GM12878 (cell line): ENCODE results near the gene IL22RA2. TPM values are rescaled to one million over a fixed set of nuclear protein-coding genes. Genes with fewer than 3 reads are reported as not detected.
A peak's percentile ranks its signal among the peaks of the same experiment; 100 is the strongest.

Experiments used
- EED ChIP-seq: sonication (generic); IDR thresholded peaks from 2 replicates; pipeline ENCODE4 v1.6.1; 2016; ENCODE audit warnings: antibody characterized with exemption, low read depth
- EGR1 ChIP-seq, 2 experiments: IDR thresholded peaks; 1 replicate in 1 of 2; 2 replicates in 1 of 2; pipeline ENCODE4 v1.6.1; 2011 to 2012; ENCODE audit warnings: low read depth in 2 of 2, low read length in 2 of 2, borderline replicate concordance in 1 of 2, mild to moderate bottlenecking in 1 of 2, moderate library complexity in 1 of 2
- FOXM1 ChIP-seq: IDR thresholded peaks from 2 replicates; pipeline ENCODE4 v1.6.1; 2012; ENCODE audit warnings: low read depth, mild to moderate bottlenecking, inconsistent platforms, low read length, moderate library complexity
- HDAC2 ChIP-seq: fragments of 200-600 bp; sonication (generic); IDR thresholded peaks from 2 replicates; pipeline ENCODE4 v1.6.1; 2017
- MEF2B ChIP-seq: fragments of 450-650 bp; IDR thresholded peaks from 2 replicates; pipeline ENCODE4 v1.6.1; 2018; ENCODE audit warnings: mild to moderate bottlenecking, moderate library complexity; ENCODE audit not compliant: partially characterized antibody, poor library complexity, severe bottlenecking
- NR2C1 ChIP-seq: fragments of 450-650 bp; IDR thresholded peaks from 2 replicates; pipeline ENCODE4 v1.6.1; 2017; ENCODE audit warnings: antibody characterized with exemption, mild to moderate bottlenecking, moderate library complexity
- PAX8 ChIP-seq: fragments of 450-650 bp; IDR thresholded peaks from 2 replicates; pipeline ENCODE4 v1.6.1; 2017; ENCODE audit warnings: mild to moderate bottlenecking, moderate library complexity
- PBX3 ChIP-seq: IDR thresholded peaks from 2 replicates; pipeline ENCODE4 v1.6.1; 2011; ENCODE audit warnings: mild to moderate bottlenecking, low read depth, low read length, moderate library complexity; ENCODE audit not compliant: insufficient replicate concordance
- RAD21 ChIP-seq: IDR thresholded peaks from 2 replicates; pipeline ENCODE4 v1.6.1; 2011; ENCODE audit warnings: mild to moderate bottlenecking, low read depth, low read length, moderate library complexity; ENCODE audit not compliant: insufficient read depth
- RAD51 ChIP-seq: fragments of 450-650 bp; IDR thresholded peaks from 2 replicates; pipeline ENCODE4 v1.6.1; 2016; ENCODE audit warnings: moderate library complexity, mild to moderate bottlenecking, inconsistent platforms
- SKIL ChIP-seq: fragments of 450-650 bp; IDR thresholded peaks from 2 replicates; pipeline ENCODE4 v1.6.1; 2017; ENCODE audit warnings: mild to moderate bottlenecking, low read depth, inconsistent platforms; ENCODE audit not compliant: poor library complexity, severe bottlenecking
- USF2 ChIP-seq: IDR thresholded peaks from 2 replicates; pipeline ENCODE4 v1.6.1; 2011; ENCODE audit warnings: low read depth, low read length, improper control_type of control experiment, borderline replicate concordance
- YBX1 ChIP-seq: fragments of 450-650 bp; IDR thresholded peaks from 2 replicates; pipeline ENCODE4 v1.6.1; 2016; ENCODE audit warnings: antibody characterized with exemption
- ZNF217 ChIP-seq: fragments of 450-650 bp; IDR thresholded peaks from 2 replicates; pipeline ENCODE4 v1.6.1; 2017; ENCODE audit warnings: antibody characterized with exemption, mild to moderate bottlenecking
- ZNF384 ChIP-seq: IDR thresholded peaks from 2 replicates; pipeline ENCODE4 v1.6.1; 2012; ENCODE audit warnings: low read depth, mild to moderate bottlenecking, low read length, improper control_type of control experiment, borderline replicate concordance
- polyA plus RNA-seq, 11 experiments: library from polyadenylated mRNA; depleted of rRNA in 4 of 11; unstranded in 6 of 11; stranded (reverse) in 5 of 11; fragments of >200 nt; fragmentation: Nextera tagmentation in 4 of 11; fragmentation: Illumina TruSeq in 1 of 11; extraction: Ambion mirVana in 4 of 11; extraction: Trizol in 1 of 11; gene quantifications; 1 replicate in 1 of 11; 2 replicates in 10 of 11; pipeline versions ENCODE4 v1.2.1 to v1.2.3, GENCODE V29; 2011 to 2016; ENCODE audit warnings: inconsistent platforms in 2 of 11, missing spikeins in 2 of 11, low read depth in 1 of 11
- total RNA-seq, 4 experiments: library from RNA; depleted of rRNA in 3 of 4; stranded (reverse); fragments of >200 nt in 3 of 4; fragmentation: Illumina TruSeq in 1 of 4; extraction: Trizol in 1 of 4; gene quantifications; 2 replicates each; pipeline versions ENCODE4 v1.2.1 to v1.2.3, GENCODE V29; 2013 to 2021
- TF ChIP-seq, protein P1 (sequence below): fragments of 450-650 bp; IDR thresholded peaks from 2 replicates; pipeline ENCODE4 v1.6.1; 2017; ENCODE audit warnings: mild to moderate bottlenecking, moderate library complexity
- TF ChIP-seq, protein P2 (sequence below): fragments of 450-650 bp; IDR thresholded peaks from 2 replicates; pipeline ENCODE4 v1.6.1; 2017; ENCODE audit warnings: mild to moderate bottlenecking, moderate library complexity

IL22RA2 gene
- total and polyA plus RNA-seq, 10 of the 15 experiments (the other 5 are each of a cell fraction or from before 2014, with no cell fraction given): 0.05 to 0.22 (median 0.09) TPM; not detected in 3

GRCh38 chr6:137167702-137168377 is 5.6 kb downstream of the IL22RA2 start (continued):
- TF ChIP-seq SKIL: peak; percentile 85
- no peak for TF ChIP-seq PAX8
- TF ChIP-seq, protein P1, sequence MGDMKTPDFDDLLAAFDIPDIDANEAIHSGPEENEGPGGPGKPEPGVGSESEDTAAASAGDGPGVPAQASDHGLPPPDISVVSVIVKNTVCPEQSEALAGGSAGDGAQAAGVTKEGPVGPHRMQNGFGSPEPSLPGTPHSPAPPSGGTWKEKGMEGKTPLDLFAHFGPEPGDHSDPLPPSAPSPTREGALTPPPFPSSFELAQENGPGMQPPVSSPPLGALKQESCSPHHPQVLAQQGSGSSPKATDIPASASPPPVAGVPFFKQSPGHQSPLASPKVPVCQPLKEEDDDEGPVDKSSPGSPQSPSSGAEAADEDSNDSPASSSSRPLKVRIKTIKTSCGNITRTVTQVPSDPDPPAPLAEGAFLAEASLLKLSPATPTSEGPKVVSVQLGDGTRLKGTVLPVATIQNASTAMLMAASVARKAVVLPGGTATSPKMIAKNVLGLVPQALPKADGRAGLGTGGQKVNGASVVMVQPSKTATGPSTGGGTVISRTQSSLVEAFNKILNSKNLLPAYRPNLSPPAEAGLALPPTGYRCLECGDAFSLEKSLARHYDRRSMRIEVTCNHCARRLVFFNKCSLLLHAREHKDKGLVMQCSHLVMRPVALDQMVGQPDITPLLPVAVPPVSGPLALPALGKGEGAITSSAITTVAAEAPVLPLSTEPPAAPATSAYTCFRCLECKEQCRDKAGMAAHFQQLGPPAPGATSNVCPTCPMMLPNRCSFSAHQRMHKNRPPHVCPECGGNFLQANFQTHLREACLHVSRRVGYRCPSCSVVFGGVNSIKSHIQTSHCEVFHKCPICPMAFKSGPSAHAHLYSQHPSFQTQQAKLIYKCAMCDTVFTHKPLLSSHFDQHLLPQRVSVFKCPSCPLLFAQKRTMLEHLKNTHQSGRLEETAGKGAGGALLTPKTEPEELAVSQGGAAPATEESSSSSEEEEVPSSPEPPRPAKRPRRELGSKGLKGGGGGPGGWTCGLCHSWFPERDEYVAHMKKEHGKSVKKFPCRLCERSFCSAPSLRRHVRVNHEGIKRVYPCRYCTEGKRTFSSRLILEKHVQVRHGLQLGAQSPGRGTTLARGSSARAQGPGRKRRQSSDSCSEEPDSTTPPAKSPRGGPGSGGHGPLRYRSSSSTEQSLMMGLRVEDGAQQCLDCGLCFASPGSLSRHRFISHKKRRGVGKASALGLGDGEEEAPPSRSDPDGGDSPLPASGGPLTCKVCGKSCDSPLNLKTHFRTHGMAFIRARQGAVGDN: peak; percentile 66
- TF ChIP-seq PBX3: no peak
- no peak for TF ChIP-seq NR2C1
- TF ChIP-seq EGR1 (IDR thresholded peaks at IDR 0.05; ENCODE audit: borderline replicate concordance in 1 of 2, low read depth in 2 of 2, low read length in 2 of 2): no peak
- no peak for TF ChIP-seq HDAC2
- TF ChIP-seq ZNF217: no peak
- TF ChIP-seq MEF2B: no peak
- peak; percentile 78; the same call in 1 of the 2 replicates for TF ChIP-seq FOXM1
- TF ChIP-seq ZNF384: no peak
- TF ChIP-seq RAD21: no peak
- TF ChIP-seq USF2: no peak
- TF ChIP-seq EED: peak; percentile 58
- TF ChIP-seq, protein P2, sequence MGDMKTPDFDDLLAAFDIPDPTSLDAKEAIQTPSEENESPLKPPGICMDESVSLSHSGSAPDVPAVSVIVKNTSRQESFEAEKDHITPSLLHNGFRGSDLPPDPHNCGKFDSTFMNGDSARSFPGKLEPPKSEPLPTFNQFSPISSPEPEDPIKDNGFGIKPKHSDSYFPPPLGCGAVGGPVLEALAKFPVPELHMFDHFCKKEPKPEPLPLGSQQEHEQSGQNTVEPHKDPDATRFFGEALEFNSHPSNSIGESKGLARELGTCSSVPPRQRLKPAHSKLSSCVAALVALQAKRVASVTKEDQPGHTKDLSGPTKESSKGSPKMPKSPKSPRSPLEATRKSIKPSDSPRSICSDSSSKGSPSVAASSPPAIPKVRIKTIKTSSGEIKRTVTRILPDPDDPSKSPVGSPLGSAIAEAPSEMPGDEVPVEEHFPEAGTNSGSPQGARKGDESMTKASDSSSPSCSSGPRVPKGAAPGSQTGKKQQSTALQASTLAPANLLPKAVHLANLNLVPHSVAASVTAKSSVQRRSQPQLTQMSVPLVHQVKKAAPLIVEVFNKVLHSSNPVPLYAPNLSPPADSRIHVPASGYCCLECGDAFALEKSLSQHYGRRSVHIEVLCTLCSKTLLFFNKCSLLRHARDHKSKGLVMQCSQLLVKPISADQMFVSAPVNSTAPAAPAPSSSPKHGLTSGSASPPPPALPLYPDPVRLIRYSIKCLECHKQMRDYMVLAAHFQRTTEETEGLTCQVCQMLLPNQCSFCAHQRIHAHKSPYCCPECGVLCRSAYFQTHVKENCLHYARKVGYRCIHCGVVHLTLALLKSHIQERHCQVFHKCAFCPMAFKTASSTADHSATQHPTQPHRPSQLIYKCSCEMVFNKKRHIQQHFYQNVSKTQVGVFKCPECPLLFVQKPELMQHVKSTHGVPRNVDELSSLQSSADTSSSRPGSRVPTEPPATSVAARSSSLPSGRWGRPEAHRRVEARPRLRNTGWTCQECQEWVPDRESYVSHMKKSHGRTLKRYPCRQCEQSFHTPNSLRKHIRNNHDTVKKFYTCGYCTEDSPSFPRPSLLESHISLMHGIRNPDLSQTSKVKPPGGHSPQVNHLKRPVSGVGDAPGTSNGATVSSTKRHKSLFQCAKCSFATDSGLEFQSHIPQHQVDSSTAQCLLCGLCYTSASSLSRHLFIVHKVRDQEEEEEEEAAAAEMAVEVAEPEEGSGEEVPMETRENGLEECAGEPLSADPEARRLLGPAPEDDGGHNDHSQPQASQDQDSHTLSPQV: no peak
- no peak for TF ChIP-seq YBX1
- TF ChIP-seq RAD51: no peak
